Esophagus squamous epithelium (tissue), 4 donors: ENCODE results near the gene HSPA4.

Experiments
- CTCF ChIP-seq, 6 experiments: fragments of 450-650 bp in 4 of 6; fragments of 200-600 bp in 2 of 6; sonication (generic) in 2 of 6; IDR thresholded peaks; one replicate each; pipeline ENCODE4 v1.5.1; 2016 to 2019; ENCODE audit warnings: antibody characterized with exemption in 6 of 6, mild to moderate bottlenecking in 4 of 6, moderate library complexity in 4 of 6
- POLR2A ChIP-seq, 4 donors: fragments of 450-650 bp; IDR thresholded peaks; one replicate each; pipeline ENCODE4 v1.6.1; 2017; ENCODE audit warnings: antibody characterized with exemption in 4 of 4, mild to moderate bottlenecking in 4 of 4, moderate library complexity in 3 of 4

- TF ChIP-seq CTCF (IDR thresholded peaks at IDR 0.05) (no peak), POLR2A (IDR thresholded peaks at IDR 0.05) (no peak)
Measured at GRCh38 chr5:133075572-133076536, 24.0 kb downstream of the HSPA4 start.
